OCI-LY1 (cell line): ENCODE measurements around the gene MYO18B.

ENCODE experiments used
- H2AFZ ChIP-seq: fragments of 200-600 bp; sonication (generic), shearing (Covaris generic); 2 replicates; pipeline ENCODE4 v1.6.0; 2014; ENCODE audit warnings: antibody characterized with exemption, mild to moderate bottlenecking, low read length
- H3F3A ChIP-seq: fragments of 200-600 bp; sonication (generic), shearing (Covaris generic); 2 replicates; pipeline ENCODE4 v1.6.0; 2014; ENCODE audit warnings: mild to moderate bottlenecking, antibody characterized with exemption, low read length, moderate library complexity; ENCODE audit not compliant: insufficient read depth
- H3K27ac ChIP-seq: fragments of 200-600 bp; sonication (generic); 2 replicates; pipeline ENCODE4 v1.5.1; 2014; ENCODE audit warnings: low read length, mixed run types, mild to moderate bottlenecking, low read depth; ENCODE audit not compliant: poor library complexity, severe bottlenecking
- H3K27me3 ChIP-seq: fragments of 200-600 bp; sonication (generic); 2 replicates; pipeline ENCODE4 v1.6.0; 2014; ENCODE audit warnings: antibody characterized with exemption, mild to moderate bottlenecking, low read length, moderate library complexity; ENCODE audit not compliant: insufficient read depth
- H3K36me3 ChIP-seq: fragments of 200-600 bp; sonication (generic); 2 replicates; pipeline ENCODE4 v1.6.1; 2014; ENCODE audit warnings: mild to moderate bottlenecking, antibody characterized with exemption, low read length, moderate library complexity, mixed read lengths; ENCODE audit not compliant: insufficient read depth
- H3K4me1 ChIP-seq: fragments of 200-600 bp; sonication (generic); 2 replicates; pipeline ENCODE4 v1.5.1; 2014; ENCODE audit warnings: mild to moderate bottlenecking, low read length, moderate library complexity; ENCODE audit not compliant: insufficient read depth, severe bottlenecking
- H3K4me2 ChIP-seq: fragments of 200-600 bp; sonication (generic), shearing (Covaris generic); 2 replicates; pipeline ENCODE4 v1.6.1; 2014; ENCODE audit warnings: low read length
- H3K4me3 ChIP-seq: fragments of 200-600 bp; sonication (generic); 2 replicates; pipeline ENCODE4 v1.5.1; 2014; ENCODE audit warnings: low read length, low read depth, mild to moderate bottlenecking, mixed read lengths; ENCODE audit not compliant: poor library complexity, severe bottlenecking
- H3K79me2 ChIP-seq: fragments of 200-600 bp; shearing (Covaris generic); 2 replicates; pipeline ENCODE4 v1.6.1; 2016; ENCODE audit warnings: mixed run types, low read length, mixed read lengths; ENCODE audit not compliant: insufficient read depth
- H3K9ac ChIP-seq: fragments of 200-600 bp; sonication (generic), shearing (Covaris generic); 2 replicates; pipeline ENCODE4 v1.6.1; 2014; ENCODE audit warnings: mild to moderate bottlenecking, low read length, mixed read lengths
- H3K9me2 ChIP-seq: fragments of 200-600 bp; sonication (generic), shearing (Covaris generic); 2 replicates; pipeline ENCODE4 v1.6.1; 2014; ENCODE audit warnings: low read depth, mild to moderate bottlenecking, low read length, mixed read lengths
- H3K9me3 ChIP-seq: fragments of 200-600 bp; shearing (Covaris generic); 2 replicates; pipeline ENCODE4 v1.6.1; 2014; ENCODE audit warnings: low read length, mixed read lengths
- H4K20me1 ChIP-seq: fragments of 200-600 bp; sonication (generic), shearing (Covaris generic); 2 replicates; pipeline ENCODE4 v1.6.0; 2016; ENCODE audit warnings: mild to moderate bottlenecking, low read length; ENCODE audit not compliant: insufficient read depth
- EZH2 ChIP-seq: fragments of 200-600 bp; sonication (generic), shearing (Covaris generic); IDR thresholded peaks from 2 replicates; pipeline ENCODE4 v1.8.0; 2017; ENCODE audit warnings: borderline replicate concordance, mixed run types, mild to moderate bottlenecking, antibody characterized with exemption, low read length, moderate library complexity, mixed read lengths
- TF ChIP-seq, protein P1 (sequence below): fragments of 200-600 bp; sonication (generic), shearing (Covaris generic); IDR thresholded peaks from 2 replicates; pipeline ENCODE4 v1.5.1; 2017; ENCODE audit warnings: mild to moderate bottlenecking, antibody characterized with exemption, low read length, moderate library complexity, mixed read lengths

MYO18B gene

GRCh38 chr22:25697181-25697664 lies 44.8 kb upstream of the MYO18B start:
- Histone ChIP-seq H3K4me3 (no peak overlapping the region), H4K20me1 (no peaks in the 10 kb centered on the region), H3K4me1 (no peaks in the 10 kb centered on the region), H3F3A (no peaks in the 10 kb centered on the region), H3K27ac (no peak overlapping the region), H3K79me2 (no peaks in the 10 kb centered on the region), H3K9me3 (no peaks in the 10 kb centered on the region), H3K9me2 (no peaks in the 10 kb centered on the region), H3K36me3 (no peaks in the 10 kb centered on the region), H2AFZ (no peak overlapping the region), H3K4me2 (no peak overlapping the region), H3K9ac (no peak overlapping the region), H3K27me3 (no peaks in the 10 kb centered on the region)
- TF ChIP-seq, protein P1, sequence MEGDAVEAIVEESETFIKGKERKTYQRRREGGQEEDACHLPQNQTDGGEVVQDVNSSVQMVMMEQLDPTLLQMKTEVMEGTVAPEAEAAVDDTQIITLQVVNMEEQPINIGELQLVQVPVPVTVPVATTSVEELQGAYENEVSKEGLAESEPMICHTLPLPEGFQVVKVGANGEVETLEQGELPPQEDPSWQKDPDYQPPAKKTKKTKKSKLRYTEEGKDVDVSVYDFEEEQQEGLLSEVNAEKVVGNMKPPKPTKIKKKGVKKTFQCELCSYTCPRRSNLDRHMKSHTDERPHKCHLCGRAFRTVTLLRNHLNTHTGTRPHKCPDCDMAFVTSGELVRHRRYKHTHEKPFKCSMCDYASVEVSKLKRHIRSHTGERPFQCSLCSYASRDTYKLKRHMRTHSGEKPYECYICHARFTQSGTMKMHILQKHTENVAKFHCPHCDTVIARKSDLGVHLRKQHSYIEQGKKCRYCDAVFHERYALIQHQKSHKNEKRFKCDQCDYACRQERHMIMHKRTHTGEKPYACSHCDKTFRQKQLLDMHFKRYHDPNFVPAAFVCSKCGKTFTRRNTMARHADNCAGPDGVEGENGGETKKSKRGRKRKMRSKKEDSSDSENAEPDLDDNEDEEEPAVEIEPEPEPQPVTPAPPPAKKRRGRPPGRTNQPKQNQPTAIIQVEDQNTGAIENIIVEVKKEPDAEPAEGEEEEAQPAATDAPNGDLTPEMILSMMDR, result no peak
- TF ChIP-seq EZH2, result no peak

- no peaks in the 10 kb centered on the region for H3K27me3 ChIP-seq
- no peaks in the 10 kb centered on the region for H3K79me2 ChIP-seq
- no peak overlapping the region for H3K27ac ChIP-seq
- no peaks in the 10 kb centered on the region for H3K4me1 ChIP-seq
- no peak overlapping the region for H2AFZ ChIP-seq
- no peak overlapping the region for H3K4me3 ChIP-seq
- no peaks in the 10 kb centered on the region for H3F3A ChIP-seq
- no peak overlapping the region for H3K4me2 ChIP-seq
- TF ChIP-seq, protein P1, result no peak
- no peak for TF ChIP-seq EZH2
- H3K9me2 ChIP-seq, result no peaks in the 10 kb centered on the region
- no peaks in the 10 kb centered on the region for H4K20me1 ChIP-seq
- H3K9me3 ChIP-seq, result no peaks in the 10 kb centered on the region
- no peak overlapping the region for H3K9ac ChIP-seq
- no peaks in the 10 kb centered on the region for H3K36me3 ChIP-seq
These were observed 44.0 kb upstream of the MYO18B start for GRCh38 chr22:25697978-25698377.

DNA sequence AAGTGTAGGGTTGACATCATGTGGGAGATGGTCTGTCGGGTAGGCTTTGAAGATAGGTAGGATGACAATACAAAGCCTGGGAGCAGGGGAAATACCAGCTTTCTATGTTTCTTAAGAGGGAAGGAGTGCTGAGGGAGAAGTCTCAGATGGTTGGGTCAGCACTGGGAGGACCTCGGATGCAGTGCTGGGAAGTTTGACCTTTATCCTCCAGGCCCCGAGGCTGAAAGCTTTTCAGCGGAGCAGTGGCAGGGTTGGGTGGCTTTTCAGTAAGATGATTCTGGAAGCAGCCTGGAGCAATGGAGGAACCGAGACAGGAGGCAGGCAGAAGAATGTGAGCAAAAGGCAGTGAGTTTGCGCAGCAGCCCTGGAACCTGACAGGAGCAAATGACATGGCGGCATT lies 43.5 kb upstream of the MYO18B start:
- no peak overlapping the region for H3K4me3 ChIP-seq
- no peak overlapping the region for H3K27ac ChIP-seq
- no peaks in the 10 kb centered on the region for H3K9me2 ChIP-seq
- H3K9ac ChIP-seq, result no peak overlapping the region
- no peak overlapping the region for H3K4me2 ChIP-seq
- no peak overlapping the region for H2AFZ ChIP-seq
- no peaks in the 10 kb centered on the region for H3K79me2 ChIP-seq
- H3K9me3 ChIP-seq, result no peaks in the 10 kb centered on the region
- TF ChIP-seq, protein P1, result no peak
- TF ChIP-seq EZH2, result no peak
- H3K27me3 ChIP-seq, result no peaks in the 10 kb centered on the region
- no peaks in the 10 kb centered on the region for H3K4me1 ChIP-seq
- no peaks in the 10 kb centered on the region for H3F3A ChIP-seq
- H4K20me1 ChIP-seq, result no peaks in the 10 kb centered on the region
- no peaks in the 10 kb centered on the region for H3K36me3 ChIP-seq
